ENCODE measurements around the gene ID3. TPM values are rescaled to one million over a fixed set of nuclear protein-coding genes. Genes with fewer than 3 reads are reported as not detected.
A peak's percentile ranks its signal among the peaks of the same experiment; 100 is the strongest.

ID3 gene
- total and polyA plus RNA-seq, 2 donors (not counting 3 experiments of a cell fraction or from before 2014, with no cell fraction given) = 277 to 971 TPM

- H3K36me3 ChIP-seq (ENCODE audit: control insufficient read depth in 2 of 2, extremely low read depth in 1 of 2, insufficient read depth in 2 of 2, low read length in 2 of 2) = no peaks in the 10 kb centered on the region
- peak overlapping the region; percentile 97 for H2AFZ ChIP-seq (ENCODE audit: low read depth, low read length)
- peak overlapping the region in 1 of 3 experiments; percentile 74 for H3K4me3 ChIP-seq (replicated peaks in 1 of 3; ENCODE audit: insufficient read depth in 1 of 3, low read depth in 1 of 3, low read length in 3 of 3)
- TF ChIP-seq MYC (IDR thresholded peaks at IDR 0.05; ENCODE audit: low read depth, low read length) (no peak), POLR2A (IDR thresholded peaks at IDR 0.05; ENCODE audit: low read depth, low read length) (no peak), CTCF (IDR thresholded peaks at IDR 0.05; ENCODE audit: extremely low read depth in 1 of 2, insufficient read depth in 1 of 2, low read depth in 1 of 2, low read length in 2 of 2) (no peak), GATA2 (IDR thresholded peaks at IDR 0.05; ENCODE audit: insufficient read depth, insufficient read length, low read depth, low read length) (no peak), POLR2AphosphoS5 (IDR thresholded peaks at IDR 0.05; ENCODE audit: insufficient read depth, low read depth, low read length) (no peak), EZH2 (IDR thresholded peaks at IDR 0.05; ENCODE audit: borderline replicate concordance, low read depth, low read length, severe bottlenecking) (no peak), JUN (IDR thresholded peaks at IDR 0.05; ENCODE audit: borderline replicate concordance, insufficient read depth, insufficient read length, low read depth) (no peak), FOS (IDR thresholded peaks at IDR 0.05; ENCODE audit: borderline replicate concordance, insufficient read depth, low read length) (no peak), MAX (IDR thresholded peaks at IDR 0.05; ENCODE audit: insufficient read depth, insufficient read length) (no peak)
- dilution Hi-C loops (cut with MboI; ENCODE audit: extremely low pct_ligation_motif_present, low sequenced_read_pairs) = no loop called here
- H3K27me3 ChIP-seq (ENCODE audit: control insufficient read depth in 2 of 2, insufficient read depth in 2 of 2, low read length in 2 of 2) = no peaks in the 10 kb centered on the region
- no peak overlapping the region for H3K27ac ChIP-seq (ENCODE audit: insufficient read depth, low read depth, low read length)
- DNase-seq (ENCODE audit: low read depth, low spot score) (no peak), FAIRE-seq (peak; percentile 54)
- H3K4me2 ChIP-seq (ENCODE audit: insufficient read depth, low read length) = peak overlapping the region; percentile 92
- intact Hi-C loops (cut with micrococcal nuclease) = loop anchor here (5.0 to 10.0 kb wide), 2 partner anchors 47 to 185 kb away; partner anchors contain the start of genes ASAP3 and HNRNPR
- no peaks in the 10 kb centered on the region for H3K9me3 ChIP-seq (replicated peaks; ENCODE audit: control insufficient read depth, insufficient read depth, low read length)
- CTCF ChIA-PET = interaction anchor here (0.7 to 16.6 kb wide), 6 partner anchors 10 to 108 kb away, joined by 3 to 192 read pairs (median 5); no protein-coding TSS in a partner anchor
- H3K4me1 ChIP-seq (ENCODE audit: control insufficient read depth, extremely low read depth, insufficient read depth, low read length) = peaks cover 35% of the 10 kb centered on the region
- POLR2A ChIA-PET = no interaction called here
- peak overlapping the region; percentile 43 for H3K9ac ChIP-seq (replicated peaks; ENCODE audit: extremely low read depth, insufficient read depth, low read length)
- peaks cover 12% of the 10 kb centered on the region for H3K79me2 ChIP-seq (ENCODE audit: control insufficient read depth, insufficient read depth, low read length)
- H3K9me1 ChIP-seq (replicated peaks; ENCODE audit: control insufficient read depth, extremely low read depth, insufficient read depth, low read length) = no peaks in the 10 kb centered on the region
- BruUV-seq (replicated peaks) = no TSS peak
- H4K20me1 ChIP-seq (replicated peaks; ENCODE audit: control insufficient read depth, extremely low read depth, insufficient read depth, low read length) = no peaks in the 10 kb centered on the region
Observed at GRCh38 chr1:23529146-23530086, 29.9 kb downstream of the ID3 start.
